HFF-Myc (cell line): ENCODE data around the gene ZBTB42.
"Not testable (repeated sequence)": the region's sequence is repeated elsewhere in the genome, so short reads cannot be mapped to it uniquely, and the experiment has no call there.

Experiments
- DNase-seq: peaks from one replicate; pipeline ENCODE4 v3.0.0-alpha.2; 2011; ENCODE audit warnings: low read depth; ENCODE audit errors: extremely low read depth
- H3K4me3 ChIP-seq: replicated peaks from 2 replicates; pipeline ENCODE4 v1.5.1; 2011; ENCODE audit warnings: low read depth, mild to moderate bottlenecking, control low read depth, low read length
- TF ChIP-seq, protein P1 (sequence below): IDR thresholded peaks from 2 replicates; pipeline ENCODE4 v1.5.1; 2012; ENCODE audit warnings: mild to moderate bottlenecking, low read depth, low read length, control low read depth; ENCODE audit errors: missing control alignments

Gene ZBTB42

DNA sequence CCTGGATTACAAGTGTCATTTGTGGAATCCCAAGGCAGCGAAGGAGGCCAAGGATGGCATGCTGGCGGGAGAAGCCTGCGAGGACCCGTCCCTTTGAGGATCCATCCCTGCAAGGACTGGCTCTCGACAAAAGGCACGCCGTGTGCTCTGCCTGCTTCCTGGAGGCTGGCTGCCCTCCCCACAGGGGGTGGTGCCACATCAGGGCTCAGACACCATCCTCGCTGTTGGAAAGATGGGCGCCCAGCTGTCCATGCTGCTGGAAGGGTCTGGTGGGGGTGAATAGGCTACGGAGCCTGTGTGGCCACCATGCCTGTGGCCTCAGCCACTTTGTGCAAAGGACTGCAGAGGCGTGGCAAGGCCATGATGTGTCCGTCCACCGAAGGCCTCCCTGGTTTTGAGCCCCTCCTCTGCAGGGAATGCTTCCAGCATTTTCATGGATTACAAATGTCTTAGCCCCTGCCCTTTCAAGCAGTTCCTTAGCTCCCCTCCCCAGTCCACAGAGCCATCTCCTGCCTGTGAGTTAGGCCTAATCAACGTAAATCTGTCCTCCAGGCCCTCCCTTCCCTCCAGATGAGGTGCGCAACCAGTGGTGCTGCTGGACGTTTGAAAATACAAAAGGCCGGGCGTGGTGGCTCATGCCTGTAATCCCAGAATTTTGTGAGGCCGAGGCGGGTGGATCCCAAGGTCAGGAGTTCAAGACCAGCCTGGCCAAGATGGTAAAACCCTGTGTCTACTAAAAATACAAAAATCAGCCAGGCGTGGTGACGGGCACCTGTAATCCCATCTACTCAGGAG lies 22.1 kb downstream of the ZBTB42 start:
- H3K4me3 ChIP-seq: no peak overlapping the region
- TF ChIP-seq, protein P1, sequence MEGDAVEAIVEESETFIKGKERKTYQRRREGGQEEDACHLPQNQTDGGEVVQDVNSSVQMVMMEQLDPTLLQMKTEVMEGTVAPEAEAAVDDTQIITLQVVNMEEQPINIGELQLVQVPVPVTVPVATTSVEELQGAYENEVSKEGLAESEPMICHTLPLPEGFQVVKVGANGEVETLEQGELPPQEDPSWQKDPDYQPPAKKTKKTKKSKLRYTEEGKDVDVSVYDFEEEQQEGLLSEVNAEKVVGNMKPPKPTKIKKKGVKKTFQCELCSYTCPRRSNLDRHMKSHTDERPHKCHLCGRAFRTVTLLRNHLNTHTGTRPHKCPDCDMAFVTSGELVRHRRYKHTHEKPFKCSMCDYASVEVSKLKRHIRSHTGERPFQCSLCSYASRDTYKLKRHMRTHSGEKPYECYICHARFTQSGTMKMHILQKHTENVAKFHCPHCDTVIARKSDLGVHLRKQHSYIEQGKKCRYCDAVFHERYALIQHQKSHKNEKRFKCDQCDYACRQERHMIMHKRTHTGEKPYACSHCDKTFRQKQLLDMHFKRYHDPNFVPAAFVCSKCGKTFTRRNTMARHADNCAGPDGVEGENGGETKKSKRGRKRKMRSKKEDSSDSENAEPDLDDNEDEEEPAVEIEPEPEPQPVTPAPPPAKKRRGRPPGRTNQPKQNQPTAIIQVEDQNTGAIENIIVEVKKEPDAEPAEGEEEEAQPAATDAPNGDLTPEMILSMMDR: no peak
- DNase-seq: no peak

DNA sequence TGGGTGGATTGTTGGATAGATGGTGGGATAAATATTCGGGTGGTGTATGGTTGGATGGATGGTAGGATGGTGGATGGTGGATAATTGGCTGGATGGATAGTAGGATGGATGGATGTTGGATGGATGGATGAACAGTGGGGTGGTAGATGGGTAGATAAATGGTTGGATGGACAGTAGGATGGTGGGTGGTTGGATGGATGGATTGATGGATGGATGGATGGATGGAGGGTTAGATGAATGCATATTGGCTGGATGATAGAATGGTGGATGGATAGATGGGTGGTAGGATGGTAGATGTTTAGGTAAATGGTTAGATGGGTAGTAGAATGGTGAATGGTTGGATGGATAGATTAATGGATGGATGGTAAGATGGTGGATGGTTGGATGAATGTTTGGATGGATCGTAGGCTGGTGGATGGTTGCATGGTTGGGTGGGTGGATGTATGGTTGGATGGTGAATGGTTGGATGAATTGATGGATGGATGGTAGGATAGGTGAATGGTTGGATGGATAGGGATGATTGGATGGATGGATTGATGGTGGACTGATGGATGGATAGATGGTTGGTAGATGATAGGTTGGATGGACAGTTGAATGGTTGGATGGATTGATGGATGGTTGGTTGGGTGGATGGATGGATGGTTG lies 23.6 kb downstream of the ZBTB42 start:
- TF ChIP-seq, protein P1: no peak
- H3K4me3 ChIP-seq: no peak overlapping the region
- no peak for DNase-seq

DNA sequence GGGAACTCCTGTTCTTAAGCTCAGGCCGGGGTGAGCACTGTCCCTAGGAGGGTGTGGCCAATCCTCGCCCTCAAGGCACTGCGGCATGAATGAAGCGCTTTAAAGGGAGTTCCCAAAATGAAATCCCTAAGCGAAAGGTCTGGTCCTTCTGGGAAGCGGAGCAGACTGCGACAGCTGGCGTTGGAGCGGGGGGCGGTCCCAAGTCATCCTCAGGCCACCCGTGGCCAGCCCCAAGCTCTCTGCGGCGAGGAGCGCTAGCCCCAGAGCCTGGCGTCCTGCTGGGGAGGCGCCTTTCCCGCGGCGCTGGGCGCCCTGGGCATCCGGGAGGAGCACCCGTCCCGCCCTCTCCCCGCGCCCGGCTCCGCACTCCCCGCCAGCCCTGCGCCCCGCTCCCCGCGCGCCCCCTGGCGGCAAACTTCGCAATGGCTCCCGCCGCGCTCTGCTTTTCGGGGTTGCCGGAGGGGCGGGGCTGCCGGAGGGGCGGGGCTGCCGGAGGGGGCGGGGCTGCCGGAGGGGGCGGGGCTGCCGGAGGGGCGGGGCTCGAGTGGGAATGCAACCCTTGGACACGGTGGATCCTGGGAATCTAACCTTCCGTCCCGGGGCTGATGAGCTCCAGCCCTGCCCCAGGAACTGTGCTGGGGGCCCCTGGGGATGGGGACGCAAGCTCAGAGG lies 25.4 kb downstream of the ZBTB42 start:
- peak overlapping the region; percentile 48 for H3K4me3 ChIP-seq
- DNase-seq: no peak
- TF ChIP-seq, protein P1: peak; percentile 49

DNA sequence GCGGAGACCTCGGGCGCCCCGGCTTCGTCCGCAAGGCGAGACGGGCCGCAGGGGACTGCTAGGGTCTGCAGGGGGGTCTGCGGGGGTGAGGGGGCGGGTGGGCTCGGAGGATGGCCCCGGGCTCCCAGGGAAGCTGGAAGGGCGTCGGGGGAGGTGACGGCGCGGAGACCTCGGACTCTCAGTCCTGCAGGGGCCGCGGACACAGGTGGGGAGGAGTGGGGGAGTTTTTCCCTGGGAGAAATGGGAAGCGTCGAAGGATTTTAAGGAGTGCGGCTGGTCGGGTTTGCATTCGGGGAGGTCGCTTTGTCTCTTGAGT lies 25.9 kb downstream of the ZBTB42 start:
- no peak for DNase-seq
- peak overlapping the region; percentile 39 for H3K4me3 ChIP-seq
- TF ChIP-seq, protein P1: no peak

DNA sequence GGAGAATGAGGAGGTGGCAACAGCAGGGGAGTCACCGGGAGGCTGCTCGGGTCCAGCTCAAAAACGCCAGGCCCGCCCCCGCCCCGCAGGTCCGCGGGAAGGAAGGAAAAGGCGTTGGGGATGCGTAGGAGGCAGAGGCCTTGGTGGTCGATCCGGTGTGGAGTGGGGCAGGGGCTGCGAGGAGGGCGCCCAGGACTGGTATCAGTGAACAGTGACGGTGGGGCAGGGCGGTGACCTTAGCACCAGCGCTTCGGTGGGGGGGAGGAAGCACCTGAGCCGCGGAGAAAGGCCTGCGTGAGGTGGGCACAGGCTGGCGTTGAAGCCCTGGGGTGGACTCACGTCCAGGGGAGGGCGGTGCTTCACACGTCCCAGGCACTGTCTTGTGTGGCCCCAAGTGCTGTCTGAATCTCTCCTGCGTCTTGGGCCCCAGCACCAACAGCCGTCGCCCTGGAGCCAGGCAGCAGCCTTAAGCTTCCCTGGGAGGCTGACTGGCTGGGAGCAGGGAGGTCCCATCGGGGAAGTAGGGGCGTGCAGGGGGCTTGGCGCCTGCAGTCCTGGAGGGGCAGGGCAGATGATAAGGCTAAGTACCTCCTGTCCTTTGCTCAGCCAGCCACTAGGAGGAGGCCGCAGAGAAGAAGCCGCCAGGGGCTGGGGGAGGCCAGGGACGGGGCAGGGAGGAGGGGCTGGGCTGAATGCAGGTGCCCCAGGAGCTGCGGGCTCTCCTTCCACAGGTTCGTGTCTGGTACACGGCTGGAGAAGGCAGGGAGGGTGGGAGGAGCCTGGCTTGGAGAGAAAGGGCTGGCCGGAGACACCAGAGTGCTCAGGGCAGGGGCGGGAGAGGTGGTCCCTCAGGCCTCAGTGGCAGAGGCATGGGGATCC lies 26.5 kb downstream of the ZBTB42 start:
- TF ChIP-seq, protein P1: peak; percentile 53
- H3K4me3 ChIP-seq: peak overlapping the region; percentile 39
- DNase-seq: no peak

DNA sequence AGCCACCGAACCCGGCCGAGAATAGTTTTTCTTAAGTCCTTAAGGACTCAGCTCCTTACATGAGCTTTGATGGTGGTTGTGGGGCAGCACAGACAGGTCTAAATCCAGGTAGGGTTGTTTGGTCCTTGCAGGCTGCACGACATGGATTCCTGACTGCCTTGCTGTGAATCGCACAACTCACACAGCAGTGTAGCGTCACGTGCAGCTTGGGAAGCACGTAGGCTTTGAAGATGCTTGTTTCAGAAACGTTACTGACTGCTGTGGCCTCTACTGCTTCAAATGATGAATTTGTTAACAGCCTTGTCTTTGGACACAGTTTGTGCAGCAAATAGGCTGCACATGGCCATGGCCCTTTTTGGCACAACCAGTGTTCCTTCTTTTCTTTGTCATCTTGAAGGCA lies 29.9 kb downstream of the ZBTB42 start:
- H3K4me3 ChIP-seq: no peak overlapping the region
- no peak for DNase-seq
- TF ChIP-seq, protein P1: no peak

DNA sequence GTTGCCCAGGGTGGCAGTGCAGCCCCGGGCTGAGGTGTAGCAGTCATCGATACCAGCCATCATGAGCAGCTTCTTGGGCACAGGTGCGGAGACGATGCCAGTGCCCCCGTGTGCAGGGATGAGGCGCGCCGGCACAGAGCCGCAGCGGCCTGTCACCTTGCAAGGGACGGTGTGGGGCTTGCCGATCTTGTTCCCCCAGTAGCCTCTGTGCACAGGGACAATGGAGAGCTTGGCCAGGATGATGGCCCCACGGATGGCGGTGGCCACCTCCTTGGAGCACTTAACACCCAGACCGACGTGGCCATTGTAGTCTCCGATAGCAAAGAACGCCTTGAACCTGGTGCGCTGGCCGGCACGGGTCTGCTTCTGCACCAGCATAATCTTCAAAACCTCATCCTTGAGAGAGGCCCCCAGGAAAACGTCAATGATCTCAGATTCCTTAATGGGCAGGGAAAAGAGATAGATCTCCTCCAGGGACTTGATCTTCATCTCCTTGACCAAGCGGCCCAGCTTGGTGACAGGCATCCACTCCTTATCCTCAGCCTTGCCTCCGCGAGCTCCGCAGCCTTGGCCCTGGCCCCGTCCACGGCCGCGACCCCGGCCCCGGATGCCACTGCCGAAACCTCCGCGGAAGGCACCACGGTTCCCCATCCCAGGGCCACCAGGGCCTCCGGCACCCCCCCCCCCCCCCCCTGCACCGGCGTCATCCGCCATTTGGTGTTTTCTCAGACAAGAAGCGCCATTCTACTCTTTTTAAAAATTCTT lies 35.5 kb downstream of the ZBTB42 start:
- not testable (repeated sequence) for DNase-seq

More for the DNA sequence above, 35.5 kb downstream of the ZBTB42 start:
- H3K4me3 ChIP-seq: not testable (repeated sequence)
